ENCODE measurements around the gene ZNF765.

Gene ZNF765

GRCh38 chr19:53388168-53388567 is 6.8 kb upstream of the ZNF765 start:
- Histone ChIP-seq H3K36me3 (ENCODE audit: low read length) (peaks cover 30% of the 10 kb centered on the region), H3K9me3 (ENCODE audit: insufficient read depth, low read length) (peaks cover 40% of the 10 kb centered on the region; the same call in 1 of the 2 replicates), H3K79me2 (ENCODE audit: insufficient read depth, low read length) (no peaks in the 10 kb centered on the region), H3K9ac (ENCODE audit: low read length) (no peak overlapping the region), H3K4me3 (ENCODE audit: insufficient read depth, low read length, poor library complexity, severe bottlenecking) (no peak overlapping the region), H3K9me2 (replicated peaks; ENCODE audit: insufficient read depth, low read length) (no peaks in the 10 kb centered on the region), H4K20me1 (ENCODE audit: low read depth, low read length) (no peaks in the 10 kb centered on the region), H3K27me3 (ENCODE audit: low read length) (no peaks in the 10 kb centered on the region), H3K27ac (ENCODE audit: low read depth, low read length) (no peak overlapping the region), H3K4me2 (ENCODE audit: low read depth, low read length, poor library complexity, severe bottlenecking) (no peak overlapping the region), H2AFZ (ENCODE audit: low read depth, low read length, severe bottlenecking) (no peak overlapping the region), H3F3A (ENCODE audit: insufficient read depth) (no peaks in the 10 kb centered on the region)
- no peak for TF ChIP-seq CTCF (IDR thresholded peaks at IDR 0.05; ENCODE audit: insufficient read depth, low read length, poor library complexity, severe bottlenecking)
- no peak for TF ChIP-seq EZH2phosphoT487 (conservative IDR thresholded peaks at IDR 0.05; ENCODE audit: low read length)

DNA sequence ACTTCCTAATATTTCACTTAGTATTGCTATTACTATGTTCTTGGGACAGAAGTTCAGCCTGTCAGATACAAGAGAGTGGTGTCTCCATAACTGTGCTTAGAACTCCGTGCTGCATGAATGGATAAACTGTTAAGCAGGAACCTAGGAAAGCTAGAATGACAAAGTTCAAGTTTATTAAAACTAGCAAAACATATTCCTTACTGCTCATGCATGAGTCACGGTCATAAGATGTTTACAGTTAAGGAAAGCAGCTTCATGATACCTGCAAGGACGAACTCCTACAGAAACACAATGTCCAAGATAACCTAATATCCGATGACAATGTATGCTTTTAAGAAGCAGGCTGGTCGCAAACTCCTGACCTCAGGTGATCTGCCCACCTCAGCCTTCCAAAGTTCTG is 6.0 kb upstream of the ZNF765 start:
- Histone ChIP-seq H3K9me2 (replicated peaks; ENCODE audit: insufficient read depth, low read length) (no peaks in the 10 kb centered on the region), H4K20me1 (ENCODE audit: low read depth, low read length) (no peaks in the 10 kb centered on the region), H3F3A (ENCODE audit: insufficient read depth) (no peaks in the 10 kb centered on the region), H3K36me3 (ENCODE audit: low read length) (peaks cover 24% of the 10 kb centered on the region), H3K9me3 (ENCODE audit: insufficient read depth, low read length) (peaks cover 32% of the 10 kb centered on the region; the same call in 1 of the 2 replicates), H3K27me3 (ENCODE audit: low read length) (no peaks in the 10 kb centered on the region), H3K27ac (ENCODE audit: low read depth, low read length) (no peak overlapping the region), H2AFZ (ENCODE audit: low read depth, low read length, severe bottlenecking) (no peak overlapping the region), H3K4me3 (ENCODE audit: insufficient read depth, low read length, poor library complexity, severe bottlenecking) (no peak overlapping the region), H3K9ac (ENCODE audit: low read length) (no peak overlapping the region), H3K4me2 (ENCODE audit: low read depth, low read length, poor library complexity, severe bottlenecking) (no peak overlapping the region), H3K79me2 (ENCODE audit: insufficient read depth, low read length) (no peaks in the 10 kb centered on the region)
- TF ChIP-seq EZH2phosphoT487 (conservative IDR thresholded peaks at IDR 0.05; ENCODE audit: low read length): no peak
- no peak for TF ChIP-seq CTCF (IDR thresholded peaks at IDR 0.05; ENCODE audit: insufficient read depth, low read length, poor library complexity, severe bottlenecking)

DNA sequence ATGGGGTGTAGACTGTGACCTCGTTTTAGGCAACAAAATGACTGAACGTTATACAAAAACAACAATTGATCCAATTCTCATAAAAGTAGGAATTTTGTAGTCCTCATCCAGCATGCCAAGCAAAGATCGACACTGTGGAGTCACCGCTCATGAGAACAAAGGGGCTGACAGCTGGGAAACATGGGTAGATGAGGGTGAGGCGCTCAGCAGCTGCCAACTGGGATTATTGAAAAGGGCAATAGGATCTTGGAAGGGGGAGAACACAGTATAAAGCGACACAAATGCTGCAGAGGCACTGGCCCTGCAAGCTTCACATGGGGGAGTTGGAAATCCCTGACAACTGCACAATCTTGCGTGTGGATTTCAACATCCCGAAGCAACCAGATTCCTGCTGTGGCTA is 5.4 kb upstream of the ZNF765 start:
- H3K27ac ChIP-seq (ENCODE audit: low read depth, low read length): no peak overlapping the region

GRCh38 chr19:53389978-53390377 is 5.0 kb upstream of the ZNF765 start:
- no peak for TF ChIP-seq EZH2phosphoT487 (conservative IDR thresholded peaks at IDR 0.05; ENCODE audit: low read length)
- Histone ChIP-seq H3K9me3 (ENCODE audit: insufficient read depth, low read length) (peaks cover 26% of the 10 kb centered on the region; the same call in 1 of the 2 replicates), H3K9ac (ENCODE audit: low read length) (no peak overlapping the region)

More for the DNA sequence above, 5.4 kb upstream of the ZNF765 start:
- no peaks in the 10 kb centered on the region for H3K79me2 ChIP-seq (ENCODE audit: insufficient read depth, low read length)
- peaks cover 28% of the 10 kb centered on the region; the same call in 1 of the 2 replicates for H3K9me3 ChIP-seq (ENCODE audit: insufficient read depth, low read length)
- H3K4me3 ChIP-seq (ENCODE audit: insufficient read depth, low read length, poor library complexity, severe bottlenecking): no peak overlapping the region
- H2AFZ ChIP-seq (ENCODE audit: low read depth, low read length, severe bottlenecking): no peak overlapping the region
- H3K4me2 ChIP-seq (ENCODE audit: low read depth, low read length, poor library complexity, severe bottlenecking): no peak overlapping the region
- no peaks in the 10 kb centered on the region for H3F3A ChIP-seq (ENCODE audit: insufficient read depth)
- H3K9ac ChIP-seq (ENCODE audit: low read length): no peak overlapping the region
- H3K36me3 ChIP-seq (ENCODE audit: low read length): peaks cover 21% of the 10 kb centered on the region
- no peaks in the 10 kb centered on the region for H4K20me1 ChIP-seq (ENCODE audit: low read depth, low read length)
- no peak for TF ChIP-seq EZH2phosphoT487 (conservative IDR thresholded peaks at IDR 0.05; ENCODE audit: low read length)
- H3K27me3 ChIP-seq (ENCODE audit: low read length): no peaks in the 10 kb centered on the region
- no peaks in the 10 kb centered on the region for H3K9me2 ChIP-seq (replicated peaks; ENCODE audit: insufficient read depth, low read length)

More at GRCh38 chr19:53389978-53390377, 5.0 kb upstream of the ZNF765 start:
- Histone ChIP-seq H3K36me3 (ENCODE audit: low read length) (peaks cover 17% of the 10 kb centered on the region), H3F3A (ENCODE audit: insufficient read depth) (no peaks in the 10 kb centered on the region), H3K79me2 (ENCODE audit: insufficient read depth, low read length) (no peaks in the 10 kb centered on the region), H3K27me3 (ENCODE audit: low read length) (no peaks in the 10 kb centered on the region), H3K27ac (ENCODE audit: low read depth, low read length) (no peak overlapping the region), H2AFZ (ENCODE audit: low read depth, low read length, severe bottlenecking) (no peak overlapping the region), H3K9me2 (replicated peaks; ENCODE audit: insufficient read depth, low read length) (no peaks in the 10 kb centered on the region), H4K20me1 (ENCODE audit: low read depth, low read length) (no peaks in the 10 kb centered on the region), H3K4me2 (ENCODE audit: low read depth, low read length, poor library complexity, severe bottlenecking) (no peak overlapping the region), H3K4me3 (ENCODE audit: insufficient read depth, low read length, poor library complexity, severe bottlenecking) (no peak overlapping the region)
